Measurements from ENCODE around the gene HES6. TPM values are rescaled to one million over a fixed set of nuclear protein-coding genes. Genes with fewer than 3 reads are reported as not detected.
A peak's percentile ranks its signal among the peaks of the same experiment; 100 is the strongest.

HES6 gene
- total and polyA plus RNA-seq, 9 donors: 0.33 to 12.4 (median 2.0) TPM

DNA sequence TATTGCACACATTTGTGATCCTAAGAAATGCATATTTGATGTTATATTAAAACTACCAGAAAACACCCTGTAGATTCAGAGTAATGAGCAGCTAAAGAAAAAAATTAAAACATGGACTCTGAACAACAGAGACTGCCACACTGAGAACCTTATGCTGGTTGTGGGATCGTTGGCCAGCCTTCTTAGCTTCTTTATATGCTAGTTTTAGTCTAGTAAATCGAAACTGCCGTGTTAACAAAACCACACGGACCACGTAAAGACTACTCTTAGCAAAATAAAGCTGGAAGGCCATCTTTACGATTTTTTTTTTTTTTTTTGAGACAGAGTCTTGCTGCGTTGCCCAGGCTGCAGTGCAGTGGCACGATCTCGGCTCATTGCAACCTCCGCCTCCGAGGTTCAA is 25.8 kb upstream of the HES6 start:
- Histone ChIP-seq H3K9me3 (no peaks in the 10 kb centered on the region), H3K4me3 (no peak overlapping the region), H3K27ac (no peak overlapping the region), H3K4me1 (ENCODE audit: insufficient read depth) (peaks cover 3% of the 10 kb centered on the region), H3K36me3 (no peaks in the 10 kb centered on the region), H3K27me3 (no peaks in the 10 kb centered on the region)
- intact Hi-C loops (cut with DNase I): loop anchor here in 1 of 4 donors (10.0 kb wide), 1 partner anchor 341 kb away; no protein-coding TSS in a partner anchor
- no peak for DNase-seq
- 90 to 94% (median 93%) methylated on average over 11 of the region's 11 CpGs for WGBS, 3 donors
- TF ChIP-seq POLR2A (IDR thresholded peaks at IDR 0.05) (no peak), EP300 (IDR thresholded peaks at IDR 0.05) (no peak)
- TF ChIP-seq, protein P1, sequence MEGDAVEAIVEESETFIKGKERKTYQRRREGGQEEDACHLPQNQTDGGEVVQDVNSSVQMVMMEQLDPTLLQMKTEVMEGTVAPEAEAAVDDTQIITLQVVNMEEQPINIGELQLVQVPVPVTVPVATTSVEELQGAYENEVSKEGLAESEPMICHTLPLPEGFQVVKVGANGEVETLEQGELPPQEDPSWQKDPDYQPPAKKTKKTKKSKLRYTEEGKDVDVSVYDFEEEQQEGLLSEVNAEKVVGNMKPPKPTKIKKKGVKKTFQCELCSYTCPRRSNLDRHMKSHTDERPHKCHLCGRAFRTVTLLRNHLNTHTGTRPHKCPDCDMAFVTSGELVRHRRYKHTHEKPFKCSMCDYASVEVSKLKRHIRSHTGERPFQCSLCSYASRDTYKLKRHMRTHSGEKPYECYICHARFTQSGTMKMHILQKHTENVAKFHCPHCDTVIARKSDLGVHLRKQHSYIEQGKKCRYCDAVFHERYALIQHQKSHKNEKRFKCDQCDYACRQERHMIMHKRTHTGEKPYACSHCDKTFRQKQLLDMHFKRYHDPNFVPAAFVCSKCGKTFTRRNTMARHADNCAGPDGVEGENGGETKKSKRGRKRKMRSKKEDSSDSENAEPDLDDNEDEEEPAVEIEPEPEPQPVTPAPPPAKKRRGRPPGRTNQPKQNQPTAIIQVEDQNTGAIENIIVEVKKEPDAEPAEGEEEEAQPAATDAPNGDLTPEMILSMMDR (IDR thresholded peaks at IDR 0.05): no peak

DNA sequence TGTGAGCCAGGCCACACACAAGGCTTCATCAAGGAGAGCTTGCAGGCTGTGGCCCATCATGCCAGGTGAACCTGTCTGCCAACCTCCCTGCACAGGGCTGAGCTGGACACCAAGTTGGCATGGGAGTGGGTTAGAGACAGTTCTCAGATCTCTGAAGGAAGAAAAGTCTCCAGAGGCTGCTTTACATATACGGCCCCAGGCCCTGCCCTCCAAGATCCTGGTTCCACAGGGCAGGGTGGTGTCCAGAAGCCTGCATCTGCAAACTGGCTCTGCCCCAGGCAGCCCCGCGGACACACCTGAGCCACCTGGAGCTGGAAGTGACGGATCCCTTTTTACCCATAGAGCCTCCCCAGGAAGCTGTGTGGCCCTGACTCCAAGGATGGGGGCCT is 24.2 kb upstream of the HES6 start:
- TF ChIP-seq, protein P1 (IDR thresholded peaks at IDR 0.05): no peak
- TF ChIP-seq POLR2A (IDR thresholded peaks at IDR 0.05) (no peak), EP300 (IDR thresholded peaks at IDR 0.05) (no peak)
- 72 to 79% (median 78%) methylated on average over 4 of the region's 4 CpGs for WGBS, 3 donors
- Histone ChIP-seq H3K9me3 (no peaks in the 10 kb centered on the region), H3K36me3 (no peaks in the 10 kb centered on the region), H3K27me3 (no peaks in the 10 kb centered on the region), H3K27ac (peak overlapping the region; percentile 17 to 30), H3K4me3 (no peak overlapping the region), H3K4me1 (ENCODE audit: insufficient read depth) (peaks cover 3% of the 10 kb centered on the region)
- intact Hi-C loops (cut with DNase I): loop anchor here in 3 of 4 donors (5.0 to 10.0 kb wide), 2 partner anchors 339 to 407 kb away; partner anchors contain the start of gene RAMP1 (in 2 of the 3)
- no peak for DNase-seq

DNA sequence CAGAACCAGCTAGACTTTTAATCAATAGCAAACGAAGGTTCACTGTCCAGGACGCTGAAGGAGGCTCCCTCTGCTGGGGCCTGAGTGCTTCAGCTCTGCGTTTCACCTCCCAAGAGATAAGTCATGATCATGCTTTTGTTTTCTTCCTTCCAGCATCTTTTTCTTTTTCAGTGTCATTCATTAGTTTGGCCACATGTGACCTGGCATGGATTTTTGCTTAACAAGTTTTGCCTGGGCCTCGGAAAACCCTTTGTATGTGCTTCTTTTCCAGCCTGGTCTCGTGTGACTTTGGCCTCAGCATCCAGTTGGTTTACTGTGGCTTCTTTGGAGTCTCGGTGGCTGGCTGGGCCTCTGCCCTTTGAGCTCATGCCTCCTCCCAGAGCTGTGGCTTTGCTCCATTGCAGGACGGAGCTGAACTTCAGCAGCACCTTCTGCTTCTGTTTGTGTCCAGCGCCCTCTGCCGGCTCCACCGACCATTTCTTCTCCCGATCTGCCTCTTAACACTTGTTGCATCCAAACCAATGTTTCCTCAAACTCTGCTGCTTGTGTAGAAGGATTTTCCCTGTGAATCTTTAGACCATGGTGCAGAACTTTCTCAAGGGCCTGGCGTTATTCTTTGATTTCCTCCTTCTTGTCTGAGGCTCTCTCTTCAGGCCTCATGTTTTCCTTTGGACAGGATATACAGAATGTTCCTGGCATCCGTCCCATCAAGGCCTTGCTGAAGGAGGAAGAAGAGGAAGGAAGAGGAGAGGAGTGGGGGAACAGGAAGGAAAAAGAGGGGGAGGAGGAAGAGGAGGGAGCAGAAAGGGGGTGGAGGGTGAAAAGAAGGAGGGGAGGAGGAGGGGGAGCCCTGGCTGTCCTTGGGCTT is 23.6 kb upstream of the HES6 start:
- Histone ChIP-seq H3K36me3 (no peaks in the 10 kb centered on the region), H3K9me3 (no peaks in the 10 kb centered on the region)

DNA sequence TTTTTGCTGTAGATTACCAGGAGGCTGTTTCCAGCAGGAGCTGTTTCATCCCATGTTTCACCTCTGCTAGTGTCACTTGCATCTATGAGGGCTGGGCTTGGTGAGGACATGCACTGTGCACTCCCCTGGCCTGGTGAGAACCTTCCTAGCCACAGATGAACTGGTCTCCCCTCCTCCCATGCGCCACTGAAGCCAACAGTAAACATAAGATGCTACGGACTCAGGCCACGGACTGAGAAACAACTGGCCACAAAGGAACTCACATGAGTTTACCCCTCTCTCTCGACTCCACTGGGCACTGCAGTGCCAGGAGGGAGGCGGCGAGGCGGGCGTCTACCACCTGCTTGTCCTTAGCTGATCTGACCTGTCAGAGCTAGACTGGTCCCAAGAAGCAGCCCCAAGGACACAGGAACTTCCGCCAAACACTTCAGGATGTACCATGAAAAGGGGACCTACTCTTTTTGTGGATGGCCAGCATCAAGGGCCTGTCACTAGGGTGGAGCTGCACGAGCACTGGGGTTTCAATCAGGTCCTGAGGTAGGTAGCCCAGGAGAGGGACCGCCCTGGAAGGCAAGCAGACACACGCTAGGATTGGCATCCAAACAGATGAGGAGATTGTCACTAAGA is 22.8 kb upstream of the HES6 start:
- H3K27ac ChIP-seq: no peak overlapping the region
- intact Hi-C loops (cut with DNase I): loop anchor here (2.0 to 10.0 kb wide), 3 partner anchors 338 to 405 kb away; partner anchors contain the start of gene RAMP1 (in 4 of the 4)
- H3K27me3 ChIP-seq: no peaks in the 10 kb centered on the region
- no peak for DNase-seq
- no peak for TF ChIP-seq POLR2A (IDR thresholded peaks at IDR 0.05)
- TF ChIP-seq, protein P1 (IDR thresholded peaks at IDR 0.05): no peak
- no peak for TF ChIP-seq EP300 (IDR thresholded peaks at IDR 0.05)
- H3K9me3 ChIP-seq: no peaks in the 10 kb centered on the region
- WGBS, 3 donors: 89 to 92% (median 90%) methylated on average over 12 of the region's 12 CpGs
- no peak overlapping the region for H3K4me3 ChIP-seq
- H3K4me1 ChIP-seq (ENCODE audit: insufficient read depth): peaks cover 3% of the 10 kb centered on the region
- H3K36me3 ChIP-seq: no peaks in the 10 kb centered on the region

More for the DNA sequence above, 23.6 kb upstream of the HES6 start:
- peak; percentile 87 to 95 (median 90) for DNase-seq
- no peak overlapping the region for H3K4me3 ChIP-seq
- intact Hi-C loops (cut with DNase I): loop anchor here (2.0 to 10.0 kb wide), 3 partner anchors 339 to 406 kb away; partner anchors contain the start of gene RAMP1 (in 4 of the 4)
- WGBS, 3 donors: 17 to 22% (median 18%) methylated on average over 13 of the region's 13 CpGs
- peak overlapping the region; percentile 17 to 30 for H3K27ac ChIP-seq
- TF ChIP-seq, protein P1 (IDR thresholded peaks at IDR 0.05): peak; percentile 56 to 85 (median 81)
- TF ChIP-seq POLR2A (IDR thresholded peaks at IDR 0.05): no peak
- no peak for TF ChIP-seq EP300 (IDR thresholded peaks at IDR 0.05)
- H3K27me3 ChIP-seq: no peaks in the 10 kb centered on the region
- H3K4me1 ChIP-seq (ENCODE audit: insufficient read depth): peaks cover 3% of the 10 kb centered on the region
